Measurements from ENCODE around the gene TMEM141.
A peak's percentile ranks its signal among the peaks of the same experiment; 100 is the strongest.

TMEM141 gene

GRCh38 chr9:136795000-136795348 is 3.8 kb downstream of the TMEM141 start:
- H3K27ac ChIP-seq, result peak overlapping the region; percentile 26; the same call in 1 of the 2 replicates
- no peak for TF ChIP-seq CTCF (conservative IDR thresholded peaks at IDR 0.05)
- TF ChIP-seq ZFX (IDR thresholded peaks at IDR 0.05), result no peak

- TF ChIP-seq CTCF (conservative IDR thresholded peaks at IDR 0.05), result no peak
- TF ChIP-seq ZFX (IDR thresholded peaks at IDR 0.05), result no peak
- H3K27ac ChIP-seq, result peak within 1 kb of the TSS; percentile 26
These were observed 5.2 kb downstream of the TMEM141 start, which contains the start of gene CCDC183 for GRCh38 chr9:136796238-136796774. Gene CCDC183, plus strand, starts transcription at chr9:136796338. Its CDS starts 60 bp downstream, at chr9:136796398.

GRCh38 chr9:136796775-136797347 is 5.7 kb downstream of the TMEM141 start:
- H3K27ac ChIP-seq, result peak overlapping the region; percentile 26

GRCh38 chr9:136798708-136799078 is 7.5 kb downstream of the TMEM141 start:
- TF ChIP-seq CTCF (conservative IDR thresholded peaks at IDR 0.05), result no peak
- no peak for TF ChIP-seq ZFX (IDR thresholded peaks at IDR 0.05)
- H3K27ac ChIP-seq, result peak overlapping the region; percentile 96

- peak overlapping the region; percentile 96 for H3K27ac ChIP-seq
- TF ChIP-seq ZFX (IDR thresholded peaks at IDR 0.05), result 0 out of 2 replicates have a peak, but pooled peaks have one; percentile 12
- TF ChIP-seq CTCF (conservative IDR thresholded peaks at IDR 0.05), result no peak
These were observed 8.1 kb downstream of the TMEM141 start for GRCh38 chr9:136799079-136799853.

GRCh38 chr9:136799854-136800657 is 8.9 kb downstream of the TMEM141 start:
- H3K27ac ChIP-seq, result peak overlapping the region; percentile 96

GRCh38 chr9:136802321-136802720 is 11.2 kb downstream of the TMEM141 start:
- peak overlapping the region; percentile 96; the same call in 1 of the 2 replicates for H3K27ac ChIP-seq
- TF ChIP-seq ZFX (IDR thresholded peaks at IDR 0.05), result no peak
- no peak for TF ChIP-seq CTCF (conservative IDR thresholded peaks at IDR 0.05)

More at GRCh38 chr9:136799854-136800657, 8.9 kb downstream of the TMEM141 start:
- TF ChIP-seq ZFX (IDR thresholded peaks at IDR 0.05), result no peak

GRCh38 chr9:136803009-136803550 is 11.9 kb downstream of the TMEM141 start:
- H3K27ac ChIP-seq, result peak overlapping the region; percentile 81
